ENCODE measurements around the gene DROSHA.
"Not testable (repeated sequence)": the region's sequence is repeated elsewhere in the genome, so short reads cannot be mapped to it uniquely, and the experiment has no call there.

The DROSHA gene, protein sequence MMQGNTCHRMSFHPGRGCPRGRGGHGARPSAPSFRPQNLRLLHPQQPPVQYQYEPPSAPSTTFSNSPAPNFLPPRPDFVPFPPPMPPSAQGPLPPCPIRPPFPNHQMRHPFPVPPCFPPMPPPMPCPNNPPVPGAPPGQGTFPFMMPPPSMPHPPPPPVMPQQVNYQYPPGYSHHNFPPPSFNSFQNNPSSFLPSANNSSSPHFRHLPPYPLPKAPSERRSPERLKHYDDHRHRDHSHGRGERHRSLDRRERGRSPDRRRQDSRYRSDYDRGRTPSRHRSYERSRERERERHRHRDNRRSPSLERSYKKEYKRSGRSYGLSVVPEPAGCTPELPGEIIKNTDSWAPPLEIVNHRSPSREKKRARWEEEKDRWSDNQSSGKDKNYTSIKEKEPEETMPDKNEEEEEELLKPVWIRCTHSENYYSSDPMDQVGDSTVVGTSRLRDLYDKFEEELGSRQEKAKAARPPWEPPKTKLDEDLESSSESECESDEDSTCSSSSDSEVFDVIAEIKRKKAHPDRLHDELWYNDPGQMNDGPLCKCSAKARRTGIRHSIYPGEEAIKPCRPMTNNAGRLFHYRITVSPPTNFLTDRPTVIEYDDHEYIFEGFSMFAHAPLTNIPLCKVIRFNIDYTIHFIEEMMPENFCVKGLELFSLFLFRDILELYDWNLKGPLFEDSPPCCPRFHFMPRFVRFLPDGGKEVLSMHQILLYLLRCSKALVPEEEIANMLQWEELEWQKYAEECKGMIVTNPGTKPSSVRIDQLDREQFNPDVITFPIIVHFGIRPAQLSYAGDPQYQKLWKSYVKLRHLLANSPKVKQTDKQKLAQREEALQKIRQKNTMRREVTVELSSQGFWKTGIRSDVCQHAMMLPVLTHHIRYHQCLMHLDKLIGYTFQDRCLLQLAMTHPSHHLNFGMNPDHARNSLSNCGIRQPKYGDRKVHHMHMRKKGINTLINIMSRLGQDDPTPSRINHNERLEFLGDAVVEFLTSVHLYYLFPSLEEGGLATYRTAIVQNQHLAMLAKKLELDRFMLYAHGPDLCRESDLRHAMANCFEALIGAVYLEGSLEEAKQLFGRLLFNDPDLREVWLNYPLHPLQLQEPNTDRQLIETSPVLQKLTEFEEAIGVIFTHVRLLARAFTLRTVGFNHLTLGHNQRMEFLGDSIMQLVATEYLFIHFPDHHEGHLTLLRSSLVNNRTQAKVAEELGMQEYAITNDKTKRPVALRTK (N-terminal part only)

DNA sequence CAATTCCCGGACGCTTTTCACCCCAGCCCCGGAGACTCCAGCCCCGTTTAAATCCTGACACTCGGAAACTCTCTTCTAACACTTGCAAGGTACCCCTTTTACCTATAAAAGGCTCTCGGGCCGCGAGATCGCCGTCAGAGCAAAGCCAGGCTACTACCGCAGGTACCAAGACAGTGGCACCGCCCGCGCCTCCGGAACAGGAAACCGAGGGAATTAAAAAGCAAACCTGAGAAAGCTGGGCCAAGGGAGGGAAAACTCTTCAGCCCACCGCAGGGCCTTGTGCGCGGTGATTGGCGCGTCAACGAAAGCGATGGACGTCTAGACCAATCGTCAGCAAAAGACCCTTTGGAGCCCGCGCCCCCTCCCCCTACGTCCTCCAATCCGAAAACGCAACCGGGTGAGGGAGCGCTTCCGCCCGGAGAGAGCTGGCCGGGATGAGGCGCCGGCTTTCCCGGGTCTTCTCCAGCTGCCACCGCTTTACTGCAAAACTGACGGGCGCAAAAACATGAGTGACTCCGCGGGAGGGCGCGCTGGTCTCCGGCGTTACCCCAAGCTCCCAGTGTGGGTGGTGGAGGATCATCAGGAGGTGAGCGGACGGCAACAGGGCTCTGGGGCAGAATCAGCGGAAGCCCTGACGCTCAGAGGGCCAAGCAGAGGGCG, at the start of gene DROSHA, which contains the start of gene C5orf22:
DROSHA (minus strand) TSS at position 206 of the 660 bp plus-strand sequence. CDS start 3,034 bp downstream, outside the sequence.
C5orf22 (plus strand) TSS at position 414 of the 660 bp plus-strand sequence; CDS start at position 506, 92 bp downstream.
- DNase-seq: peak; percentile 82

DNA sequence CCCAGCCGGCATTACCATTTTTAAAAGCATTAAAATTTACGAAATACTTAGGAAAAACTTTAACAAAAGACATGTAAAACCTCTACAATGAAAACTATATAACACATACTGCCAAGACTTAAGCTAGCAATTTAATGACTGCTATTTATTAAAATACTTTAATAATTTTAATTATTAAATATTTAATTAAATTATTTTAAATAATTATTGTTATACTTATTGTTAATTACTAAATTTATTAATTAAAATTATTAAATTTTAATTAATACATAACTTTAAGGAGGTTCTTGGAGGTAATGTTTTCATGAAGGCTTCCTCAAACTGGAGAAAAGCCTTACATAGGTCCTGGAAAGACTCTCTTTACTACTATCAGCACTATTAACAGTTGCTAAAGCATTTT, 47.7 kb upstream of the DROSHA start:
- no peak for DNase-seq

- no peak for DNase-seq
Observed at GRCh38 chr5:31577438-31577837, 45.5 kb upstream of the DROSHA start.

- DNase-seq: no peak
Observed at GRCh38 chr5:31574772-31575171, 42.9 kb upstream of the DROSHA start.

GRCh38 chr5:31573494-31574142, 41.7 kb upstream of the DROSHA start:
- no peak for DNase-seq

- DNase-seq: no peak
Observed at GRCh38 chr5:31569068-31569467, 37.2 kb upstream of the DROSHA start.

GRCh38 chr5:31568302-31568835, 36.5 kb upstream of the DROSHA start:
- no peak for DNase-seq

- not testable (repeated sequence) for DNase-seq
Observed at GRCh38 chr5:31566362-31566761, 34.5 kb upstream of the DROSHA start.

- no peak for DNase-seq
Observed at GRCh38 chr5:31563216-31563615, 31.3 kb upstream of the DROSHA start.

GRCh38 chr5:31561946-31562345, 30.1 kb upstream of the DROSHA start:
- DNase-seq: no peak

- no peak for DNase-seq
Observed at GRCh38 chr5:31559942-31560341, 28.0 kb upstream of the DROSHA start.

DNA sequence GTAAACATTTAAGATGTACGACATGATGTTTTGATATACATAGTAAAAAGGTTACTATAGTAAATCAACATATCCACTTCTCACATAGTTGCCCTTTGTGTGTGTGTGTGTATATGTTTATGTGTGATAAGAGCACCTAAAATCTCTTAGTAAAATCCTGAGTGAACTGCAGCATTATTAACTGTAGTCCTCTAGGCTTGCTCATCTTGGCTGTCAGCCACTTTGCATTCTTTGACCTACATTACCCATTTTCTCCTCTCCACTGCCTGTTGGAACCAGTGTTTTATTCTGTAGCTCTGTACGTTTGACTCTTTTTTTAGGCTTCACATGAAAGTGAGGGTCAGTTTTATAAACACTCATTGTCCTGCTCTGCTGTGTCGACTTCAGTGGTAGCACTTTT, 24.6 kb upstream of the DROSHA start:
- DNase-seq: no peak

GRCh38 chr5:31554552-31554951, 22.7 kb upstream of the DROSHA start:
- no peak for DNase-seq

- no peak for DNase-seq
Observed at GRCh38 chr5:31553863-31554262, 22.0 kb upstream of the DROSHA start.

GRCh38 chr5:31551878-31552277, 20.0 kb upstream of the DROSHA start:
- DNase-seq: no peak

- DNase-seq: not testable (repeated sequence)
Observed at GRCh38 chr5:31549114-31549513, 17.2 kb upstream of the DROSHA start.

- DNase-seq: no peak
Observed at GRCh38 chr5:31537851-31538250, 6.0 kb upstream of the DROSHA start.

- DNase-seq: no peak
Observed at GRCh38 chr5:31537349-31537748, 5.5 kb upstream of the DROSHA start.

DNA sequence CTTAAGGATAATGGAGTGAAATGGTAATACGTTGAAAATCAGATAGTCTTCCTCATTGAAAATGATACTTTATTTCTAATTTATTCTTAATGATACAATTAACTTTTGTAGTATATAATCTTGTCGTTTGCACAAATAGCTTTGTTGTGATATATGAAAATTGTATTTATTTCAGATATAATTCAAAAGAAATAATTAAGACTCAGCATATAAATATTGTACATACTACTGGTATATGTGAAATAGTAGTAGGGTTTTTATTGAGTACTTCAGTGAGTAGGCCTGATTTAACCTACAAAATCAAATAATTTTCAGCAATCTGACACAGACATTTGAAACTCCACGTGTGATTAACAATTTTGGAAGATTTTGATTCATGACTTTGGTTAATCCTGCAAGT, 5.0 kb upstream of the DROSHA start:
- DNase-seq: no peak

GRCh38 chr5:31534527-31535046, 2.7 kb upstream of the DROSHA start:
- DNase-seq: no peak

DNA sequence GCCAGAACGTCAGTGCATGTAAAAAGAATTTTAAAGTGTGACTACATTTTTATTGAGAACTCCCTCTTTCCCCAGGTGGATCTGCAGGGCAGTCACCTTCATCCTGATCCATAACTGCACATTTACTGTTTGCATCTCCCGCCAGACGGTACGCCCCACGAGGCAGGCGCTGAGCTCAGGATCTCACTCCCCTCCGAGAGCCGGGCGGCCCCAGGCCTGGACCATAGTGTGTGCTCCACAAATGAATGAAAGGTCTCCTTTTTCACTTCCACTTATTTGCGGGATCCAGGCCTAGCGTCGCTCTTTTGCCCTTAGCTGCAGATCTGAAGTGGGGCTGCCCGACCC, 378 bp downstream of the DROSHA start:
- DNase-seq: no peak
